ENCODE measurements around the gene DNAH2. TPM values are rescaled to one million over a fixed set of nuclear protein-coding genes. Genes with fewer than 3 reads are reported as not detected.

The DNAH2 gene
- total RNA-seq, 1 experiment from 2014 or later: 2.0 TPM

DNA sequence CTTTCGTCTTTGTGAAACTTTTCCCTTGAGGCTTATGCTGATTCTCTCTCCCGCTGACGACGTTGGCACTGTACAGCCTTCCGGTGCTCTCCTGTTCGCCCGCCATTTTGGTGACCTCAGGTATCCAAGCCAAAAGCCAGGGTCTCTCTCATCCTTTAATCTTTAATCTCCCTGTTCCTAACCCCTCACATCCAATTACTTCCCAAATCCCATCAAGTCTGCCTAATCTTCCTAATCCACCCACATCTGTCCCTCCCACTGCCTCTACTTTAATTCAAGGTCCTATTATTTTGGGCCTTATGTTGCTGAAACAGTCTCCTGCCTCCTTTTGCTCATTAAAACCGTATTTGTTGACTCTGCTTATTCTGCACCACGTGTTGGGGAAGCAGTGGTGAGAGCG is 22.0 kb upstream of the DNAH2 start:
- Histone ChIP-seq H3K36me3 (ENCODE audit: control insufficient read depth in 1 of 2, insufficient read depth in 2 of 2, low read length in 2 of 2) (peaks cover 7 to 8% of the 10 kb centered on the region in 2 experiments), H2AFZ (ENCODE audit: low read depth, low read length, poor library complexity, severe bottlenecking) (no peak overlapping the region), H3K4me2 (ENCODE audit: low read length) (no peak overlapping the region), H3K4me3 (replicated peaks in 1 of 2; ENCODE audit: low read depth in 1 of 2, low read length in 2 of 2) (no peak overlapping the region), H3K9ac (ENCODE audit: low read length) (no peak overlapping the region), H3K4me1 (ENCODE audit: control insufficient read depth in 1 of 2, insufficient read depth in 2 of 2, low read length in 2 of 2) (peaks cover 0 to under 1% of the 10 kb centered on the region in 2 experiments; a peak in 2 of 4 replicates), H3K79me2 (ENCODE audit: insufficient read depth, low read length) (no peaks in the 10 kb centered on the region), H3K27me3 (ENCODE audit: insufficient read depth, low read length) (no peaks in the 10 kb centered on the region), H3K27ac (ENCODE audit: low read depth, low read length) (no peak overlapping the region), H3K9me3 (ENCODE audit: control insufficient read depth in 1 of 2, insufficient read depth in 1 of 2, low read depth in 1 of 2, low read length in 2 of 2) (no peaks in the 10 kb centered on the region), H3K9me2 (ENCODE audit: insufficient read depth) (no peaks in the 10 kb centered on the region), H4K20me1 (ENCODE audit: insufficient read depth) (no peaks in the 10 kb centered on the region)
- ATAC-seq (no peak), DNase-seq (ENCODE audit: low read depth, low spot score) (no peak)
- BruUV-seq (replicated peaks): no TSS peak
- ChIA-PET CTCF (no interaction called here), POLR2A (interaction anchor here (0.9 kb wide), 1 partner anchor 8 kb away, joined by 4 read pairs; the partner anchor contains the start of gene TP53), RAD21 (ENCODE audit: low non-redundant PET in 1 of 2, low total read pairs in 2 of 2, uncharacterized antibody in 2 of 2, unreplicated experiment in 2 of 2) (no interaction called here)
- TF ChIP-seq, protein P1, sequence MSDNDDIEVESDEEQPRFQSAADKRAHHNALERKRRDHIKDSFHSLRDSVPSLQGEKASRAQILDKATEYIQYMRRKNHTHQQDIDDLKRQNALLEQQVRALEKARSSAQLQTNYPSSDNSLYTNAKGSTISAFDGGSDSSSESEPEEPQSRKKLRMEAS (IDR thresholded peaks at IDR 0.05): no peak
- no peak for TF ChIP-seq POLR2AphosphoS5 (IDR thresholded peaks at IDR 0.05; ENCODE audit: low read depth, low read length)
- intact Hi-C loops (cut with micrococcal nuclease): no loop called here

DNA sequence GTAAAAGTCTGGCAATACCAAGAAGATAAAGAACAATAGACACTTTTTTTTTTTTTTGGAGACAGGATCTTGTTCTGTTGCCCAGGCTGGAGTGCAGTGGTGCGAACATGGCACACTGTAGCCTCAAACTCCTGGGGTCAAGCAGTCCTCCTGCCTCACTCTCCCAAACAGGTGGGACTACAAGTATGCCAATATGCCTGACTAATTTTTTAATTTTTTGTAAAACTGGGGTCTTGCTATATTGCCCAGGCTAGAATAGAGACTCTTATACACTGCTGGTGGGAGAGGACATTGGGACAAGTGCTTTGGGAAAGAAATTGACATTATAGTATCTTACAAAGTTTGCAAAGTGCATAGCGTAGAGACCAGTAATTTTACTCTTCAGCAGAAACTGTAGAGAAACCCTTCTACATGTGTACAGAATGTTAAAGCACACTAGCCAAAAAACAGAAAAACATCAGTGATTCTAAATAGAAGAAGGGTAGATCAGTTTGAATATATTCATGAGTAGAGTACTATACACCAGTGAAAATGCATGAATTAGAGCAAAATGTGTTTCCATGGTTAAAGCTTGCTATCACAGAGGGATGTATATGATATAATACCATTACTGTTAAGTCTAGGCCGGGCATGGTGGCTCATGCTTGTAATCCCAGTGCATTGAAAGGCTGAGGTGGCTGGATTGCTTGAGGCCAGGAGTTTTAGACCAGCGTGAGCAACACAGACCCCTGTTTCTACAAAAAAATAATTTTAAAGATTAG is 19.5 kb upstream of the DNAH2 start:
- BruUV-seq (replicated peaks): no TSS peak

More for the DNA sequence above, 19.5 kb upstream of the DNAH2 start:
- Histone ChIP-seq H3K27ac (ENCODE audit: low read depth, low read length) (no peak overlapping the region), H3K4me3 (replicated peaks in 1 of 2; ENCODE audit: low read depth in 1 of 2, low read length in 2 of 2) (no peak overlapping the region), H3K9me2 (ENCODE audit: insufficient read depth) (no peaks in the 10 kb centered on the region), H4K20me1 (ENCODE audit: insufficient read depth) (no peaks in the 10 kb centered on the region), H3K4me1 (ENCODE audit: control insufficient read depth in 1 of 2, insufficient read depth in 2 of 2, low read length in 2 of 2) (peaks cover 0 to under 1% of the 10 kb centered on the region in 2 experiments; a peak in 1 of 4 replicates), H3K4me2 (ENCODE audit: low read length) (no peak overlapping the region), H3K9ac (ENCODE audit: low read length) (no peak overlapping the region), H3K79me2 (ENCODE audit: insufficient read depth, low read length) (no peaks in the 10 kb centered on the region), H3K27me3 (ENCODE audit: insufficient read depth, low read length) (no peaks in the 10 kb centered on the region), H3K36me3 (ENCODE audit: control insufficient read depth in 1 of 2, insufficient read depth in 2 of 2, low read length in 2 of 2) (peaks cover 11 to 13% of the 10 kb centered on the region in 2 experiments), H3K9me3 (ENCODE audit: control insufficient read depth in 1 of 2, insufficient read depth in 1 of 2, low read depth in 1 of 2, low read length in 2 of 2) (no peaks in the 10 kb centered on the region), H2AFZ (ENCODE audit: low read depth, low read length, poor library complexity, severe bottlenecking) (no peak overlapping the region)
- ChIA-PET POLR2A (no interaction called here), RAD21 (ENCODE audit: low non-redundant PET in 1 of 2, low total read pairs in 2 of 2, uncharacterized antibody in 2 of 2, unreplicated experiment in 2 of 2) (no interaction called here), CTCF (no interaction called here)
- DNase-seq (ENCODE audit: low read depth, low spot score) (no peak), ATAC-seq (no peak)
- TF ChIP-seq EZH2phosphoT487 (IDR thresholded peaks at IDR 0.05; ENCODE audit: borderline replicate concordance): no peak
- no peak for TF ChIP-seq SIN3A (IDR thresholded peaks at IDR 0.05; ENCODE audit: low read depth)
- TF ChIP-seq CBX3 (IDR thresholded peaks at IDR 0.05; ENCODE audit: low read depth): no peak
- TF ChIP-seq POLR2A (IDR thresholded peaks at IDR 0.05; ENCODE audit: borderline replicate concordance, extremely low read depth, insufficient read depth, insufficient read length): no peak
- intact Hi-C loops (cut with micrococcal nuclease): no loop called here
